Pancreas (tissue), 10 donors: ENCODE results near the gene BPIFB3. TPM values are rescaled to one million over a fixed set of nuclear protein-coding genes. Genes with fewer than 3 reads are reported as not detected.
A peak's percentile ranks its signal among the peaks of the same experiment; 100 is the strongest.

Source experiments
- ATAC-seq, 4 donors: fragments of 200-7000 bp; cut with Tn5 transposase; one replicate each; pipeline versions ENCODE4 v1.8.0 to v1.9.1; 2020; ENCODE audit warnings: mild to moderate bottlenecking in 4 of 4, moderate library complexity in 4 of 4
- DNase-seq, 6 donors: peaks; one replicate each; pipeline ENCODE4 v3.0.0-alpha.2; 2020
- FAIRE-seq: peaks from 2 replicates; lab custom pipeline; 2012; peaks lifted over from hg19 to GRCh38; lab: Jason Lieb, UNC
- H3K27ac ChIP-seq, 4 donors: fragments of 200-600 bp; sonication (generic); 1 replicate in 3 of 4; 2 replicates in 1 of 4; pipeline versions ENCODE4 v1.5.0 to v1.8.0; 2020
- H3K27me3 ChIP-seq, 4 donors: fragments of 200-600 bp; one replicate each; pipeline ENCODE4 v1.8.0; 2021
- H3K36me3 ChIP-seq, 3 donors: fragments of 200-600 bp; sonication (generic) in 1 of 3; one replicate each; pipeline versions ENCODE4 v1.5.0 to v1.8.0; 2020 to 2021
- H3K4me1 ChIP-seq, 3 donors: fragments of 200-600 bp; one replicate each; pipeline ENCODE4 v1.8.0; 2021
- H3K4me3 ChIP-seq, 4 donors: fragments of 200-600 bp; sonication (generic) in 2 of 4; one replicate each; pipeline versions ENCODE4 v1.5.0 to v1.8.0; 2020 to 2021
- H3K9me3 ChIP-seq, 4 donors: fragments of 200-600 bp; one replicate each; pipeline ENCODE4 v1.8.0; 2021
- WGBS, 2 donors: extraction: QIAGEN DNeasy Blood & Tissue Kit; methylation state at CpG; one replicate each; pipeline ENCODE4 v1.1.7; 2013; 5-methylcytosine and 5-hydroxymethylcytosine counted together
- intact Hi-C, 3 donors: fragments of 100-400 bp; cut with DNase I; formaldehyde crosslinking; loops; one replicate each; pipeline versions ENCODE4 v1.11.1 to v1.14.2; 2022
- polyA plus RNA-seq, 2 donors: library from polyadenylated mRNA; stranded (reverse); fragments of 200-250 nt; gene quantifications; one replicate each; pipeline ENCODE4 v1.2.3, GENCODE V29; 2013
- total RNA-seq, 6 donors: library from RNA; stranded (reverse); fragmentation: NEBNext Ultra II Directional in 4 of 6; extraction: Animal tissue kit (Norgen Biotek cat#: 25700) in 4 of 6; gene quantifications; one replicate each; pipeline versions ENCODE4 v1.2.1 to v1.2.4, GENCODE V29; 2021 to 2023
- TF ChIP-seq, protein P1 (sequence below), 4 donors: fragments of 200-600 bp; sonication (generic) in 3 of 4; IDR thresholded peaks; one replicate each; pipeline versions ENCODE4 v1.5.0 to v1.8.0; 2021; ENCODE audit warnings: antibody characterized with exemption in 4 of 4
- donor health status: healthy with polysubstance abuse.
- donor health status: DM: no; HTN: no; CAD: no; lungs with moderate emphysema.
- donor health status: DM: no; HTN: no; CAD: no.
- donor health status: control.
- donor health status: control.
- donor health status: Bipolar disorder and iron deficiency.
- donor health status: DM: yes; HTN: yes; CAD: no.
- donor health status: DM: no; HTN: no; CAD: no.
- donor health status: DM: no; HTN: no; CAD: no.
- donor health status: DM: yes; HTN: yes; CAD: no.

Gene BPIFB3
- total and polyA plus RNA-seq, 8 donors: not detected

DNA sequence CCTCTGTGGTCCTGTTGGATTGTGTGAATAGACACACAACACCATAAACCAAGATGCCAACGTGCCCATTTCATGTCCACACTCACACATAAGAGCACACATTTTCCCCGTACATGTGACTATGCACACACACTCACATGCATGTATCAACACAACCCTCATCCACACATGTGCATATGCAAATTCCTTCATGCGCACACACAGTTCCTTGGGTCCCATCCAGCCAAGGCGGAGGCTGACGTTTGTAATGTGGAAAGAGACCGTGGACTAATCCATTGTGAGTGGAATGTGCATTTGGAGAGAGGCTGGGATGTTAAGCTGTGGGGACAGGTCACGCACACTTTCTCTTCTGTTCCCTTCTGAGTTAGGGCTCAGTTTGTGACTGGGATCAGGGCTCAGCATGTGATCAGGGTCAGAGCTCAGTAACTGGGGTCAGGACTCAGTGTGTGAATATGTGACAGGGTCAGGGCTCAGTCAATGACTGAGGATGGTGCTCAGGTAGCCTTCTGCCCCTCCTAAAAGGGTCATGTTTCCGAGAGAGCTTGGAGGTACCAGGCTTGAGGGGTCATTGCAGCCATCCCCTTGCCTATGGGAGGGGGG lies 46.8 kb upstream of the BPIFB3 start:
- Histone ChIP-seq H3K4me3 (no peak overlapping the region), H3K9me3 (no peaks in the 10 kb centered on the region), H3K36me3 (no peaks in the 10 kb centered on the region), H3K27ac (no peak overlapping the region), H3K4me1 (no peaks in the 10 kb centered on the region), H3K27me3 (no peaks in the 10 kb centered on the region)
- no peak for FAIRE-seq
- TF ChIP-seq, protein P1, sequence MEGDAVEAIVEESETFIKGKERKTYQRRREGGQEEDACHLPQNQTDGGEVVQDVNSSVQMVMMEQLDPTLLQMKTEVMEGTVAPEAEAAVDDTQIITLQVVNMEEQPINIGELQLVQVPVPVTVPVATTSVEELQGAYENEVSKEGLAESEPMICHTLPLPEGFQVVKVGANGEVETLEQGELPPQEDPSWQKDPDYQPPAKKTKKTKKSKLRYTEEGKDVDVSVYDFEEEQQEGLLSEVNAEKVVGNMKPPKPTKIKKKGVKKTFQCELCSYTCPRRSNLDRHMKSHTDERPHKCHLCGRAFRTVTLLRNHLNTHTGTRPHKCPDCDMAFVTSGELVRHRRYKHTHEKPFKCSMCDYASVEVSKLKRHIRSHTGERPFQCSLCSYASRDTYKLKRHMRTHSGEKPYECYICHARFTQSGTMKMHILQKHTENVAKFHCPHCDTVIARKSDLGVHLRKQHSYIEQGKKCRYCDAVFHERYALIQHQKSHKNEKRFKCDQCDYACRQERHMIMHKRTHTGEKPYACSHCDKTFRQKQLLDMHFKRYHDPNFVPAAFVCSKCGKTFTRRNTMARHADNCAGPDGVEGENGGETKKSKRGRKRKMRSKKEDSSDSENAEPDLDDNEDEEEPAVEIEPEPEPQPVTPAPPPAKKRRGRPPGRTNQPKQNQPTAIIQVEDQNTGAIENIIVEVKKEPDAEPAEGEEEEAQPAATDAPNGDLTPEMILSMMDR (IDR thresholded peaks at IDR 0.05): no peak
- ATAC-seq: no peak
- WGBS, 2 donors: 73 to 82% methylated on average over 8 of the region's 8 CpGs
- intact Hi-C loops: no loop called here
- DNase-seq: peak in 1 of 6 donors; percentile 13

- intact Hi-C loops: no loop called here
- Histone ChIP-seq H3K9me3 (no peaks in the 10 kb centered on the region), H3K4me3 (no peak within 1 kb of the TSS), H3K4me1 (no peaks in the 10 kb centered on the region), H3K27ac (no peak within 1 kb of the TSS), H3K27me3 (no peaks in the 10 kb centered on the region), H3K36me3 (no peaks in the 10 kb centered on the region)
- 77 to 84% methylated on average over 11 of the region's 11 CpGs for WGBS, 2 donors
- ATAC-seq (no peak), FAIRE-seq (no peak), DNase-seq (no peak)
- TF ChIP-seq, protein P1 (IDR thresholded peaks at IDR 0.05): no peak
These were observed 46.0 kb upstream of the BPIFB3 start, which contains the start of gene BPIFB2 for GRCh38 chr20:33007376-33008335. Gene BPIFB2 (plus strand): TSS chr20:33007704. CDS start chr20:33008575, 871 bp downstream.

DNA sequence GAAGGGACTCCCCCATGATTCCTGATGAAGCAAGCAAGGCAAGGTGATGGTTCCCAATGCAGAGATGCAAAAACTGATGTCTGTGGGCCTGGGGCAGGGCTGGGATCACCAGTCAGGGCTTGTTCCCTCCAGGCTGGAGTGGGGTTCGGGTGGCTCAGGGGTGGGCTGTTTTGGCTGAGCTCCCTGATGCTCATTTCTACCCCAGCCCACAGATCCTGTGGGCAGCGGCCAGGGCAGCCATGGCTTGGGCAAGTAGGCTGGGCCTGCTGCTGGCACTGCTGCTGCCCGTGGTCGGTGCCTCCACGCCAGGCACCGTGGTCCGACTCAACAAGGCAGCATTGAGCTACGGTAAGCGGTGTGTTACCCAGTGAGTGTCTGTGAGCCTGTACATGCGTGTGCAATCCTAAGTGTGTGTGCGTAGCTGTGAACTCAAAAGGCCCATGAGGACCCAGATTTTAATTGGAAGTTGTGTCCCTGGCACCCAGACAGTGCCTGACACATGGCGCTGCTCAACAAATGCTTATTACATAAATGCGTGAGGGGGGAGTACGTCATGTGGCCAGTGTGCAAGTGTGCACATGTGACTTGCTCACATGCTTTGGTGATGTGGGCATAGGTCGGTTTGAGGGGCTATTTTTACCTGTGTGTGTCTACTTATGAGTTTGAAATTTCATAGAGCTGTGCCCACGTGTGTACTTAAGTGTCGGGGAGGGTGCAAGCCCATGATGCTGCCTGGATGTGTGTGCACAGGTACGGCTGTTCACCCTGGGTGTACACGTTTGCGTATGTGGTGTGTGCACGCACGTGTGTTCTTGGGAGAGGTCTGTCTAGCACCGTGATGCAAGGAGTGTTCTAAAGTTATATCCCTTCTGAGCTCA lies 45.1 kb upstream of the BPIFB3 start:
- Histone ChIP-seq H3K27me3 (peaks cover 0 to 4% (median 0%) of the 10 kb centered on the region in 4 donors), H3K4me1 (no peaks in the 10 kb centered on the region), H3K36me3 (no peaks in the 10 kb centered on the region), H3K9me3 (no peaks in the 10 kb centered on the region), H3K4me3 (no peak overlapping the region), H3K27ac (no peak overlapping the region)
- DNase-seq: no peak
- FAIRE-seq: no peak
- TF ChIP-seq, protein P1 (IDR thresholded peaks at IDR 0.05): no peak
- intact Hi-C loops: no loop called here
- no peak for ATAC-seq
- WGBS, 2 donors: 69 to 78% methylated on average over 23 of the region's 23 CpGs

DNA sequence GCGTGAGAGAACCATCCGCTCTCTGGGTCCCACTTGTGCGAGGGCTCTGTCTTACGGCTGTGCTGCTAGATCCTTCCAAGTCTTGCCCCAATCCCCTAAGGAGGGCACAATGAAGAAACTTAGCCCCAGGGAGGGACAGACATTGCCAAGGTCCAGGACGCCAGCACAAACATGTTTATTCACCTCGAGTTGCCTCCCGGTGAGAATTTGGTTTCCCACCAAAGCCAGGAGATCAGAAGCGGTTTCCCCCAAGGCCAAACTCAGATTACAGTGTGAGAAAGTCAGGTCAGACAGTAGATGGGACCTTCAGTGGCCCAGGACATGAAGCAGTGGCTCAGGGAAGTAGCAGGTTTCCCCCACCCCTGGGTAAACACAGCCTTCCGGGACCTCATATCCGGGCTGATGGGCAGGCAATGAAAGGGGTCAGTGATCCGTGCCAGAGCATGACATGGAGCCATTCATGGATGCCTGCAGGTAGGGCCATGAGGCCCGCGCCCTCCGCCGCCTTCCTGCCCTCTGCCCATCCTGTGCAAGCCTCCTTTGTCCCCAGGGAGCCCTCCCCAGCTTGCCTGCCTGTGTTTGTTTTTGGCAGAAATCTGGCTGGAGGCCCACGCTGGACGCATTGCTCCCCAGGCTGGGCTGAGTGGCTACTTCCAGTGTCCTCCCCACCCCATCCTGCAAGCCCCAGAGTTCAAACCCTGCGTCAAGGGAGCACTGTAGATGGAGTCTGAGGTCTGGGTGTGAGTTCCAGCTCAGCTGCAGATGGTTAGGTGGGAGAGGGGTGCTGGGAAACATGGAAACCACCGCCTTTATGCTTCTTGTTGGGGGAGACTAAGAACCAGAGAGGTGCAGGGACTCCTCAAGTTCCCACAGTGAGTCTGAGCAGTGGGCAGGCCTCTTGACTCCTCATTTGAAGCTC lies 44.2 kb upstream of the BPIFB3 start:
- ATAC-seq (peak in 1 of 4 donors; percentile 34), DNase-seq (no peak), FAIRE-seq (no peak)
- intact Hi-C loops: no loop called here
- TF ChIP-seq, protein P1 (IDR thresholded peaks at IDR 0.05): no peak
- Histone ChIP-seq H3K27ac (no peak overlapping the region), H3K9me3 (no peaks in the 10 kb centered on the region), H3K4me1 (no peaks in the 10 kb centered on the region), H3K4me3 (no peak overlapping the region), H3K36me3 (no peaks in the 10 kb centered on the region), H3K27me3 (peaks cover 0 to 4% (median 0%) of the 10 kb centered on the region in 4 donors)
- whole genome bisulfite sequencing, 2 donors: 35 to 37% methylated on average over 19 of the region's 19 CpGs
